HG03039 (cell line): Measurements from ENCODE around the gene ADAMTSL3.

Source experiments
- ATAC-seq: cut with Tn5 transposase; IDR thresholded peaks from one replicate; pipeline ENCODE4 v1.9.1; 2021; ENCODE audit warnings: mild to moderate bottlenecking, moderate library complexity; ENCODE audit not compliant: unreplicated experiment

Gene ADAMTSL3

DNA sequence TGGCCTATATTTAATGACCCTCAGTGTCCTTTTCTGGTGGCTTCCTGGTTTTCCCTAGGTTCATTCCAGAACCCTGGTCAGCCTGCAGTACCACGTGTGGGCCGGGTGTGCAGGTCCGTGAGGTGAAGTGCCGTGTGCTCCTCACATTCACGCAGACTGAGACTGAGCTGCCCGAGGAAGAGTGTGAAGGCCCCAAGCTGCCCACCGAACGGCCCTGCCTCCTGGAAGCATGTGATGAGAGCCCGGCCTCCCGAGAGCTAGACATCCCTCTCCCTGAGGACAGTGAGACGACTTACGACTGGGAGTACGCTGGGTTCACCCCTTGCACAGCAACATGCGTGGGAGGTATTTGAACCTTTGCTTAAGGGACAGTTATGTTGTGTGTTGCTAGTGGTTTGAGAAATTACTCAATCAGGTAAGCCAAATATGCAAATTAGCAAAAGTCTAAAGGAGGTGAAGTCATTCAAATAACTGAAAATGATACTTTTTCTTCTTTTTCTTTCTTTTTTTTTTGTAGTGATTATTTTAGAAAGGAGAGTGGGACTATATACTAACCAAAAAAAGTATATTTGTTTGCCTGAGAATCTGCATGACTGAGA is 259.2 kb downstream of the ADAMTSL3 start:
- ATAC-seq = no peak

DNA sequence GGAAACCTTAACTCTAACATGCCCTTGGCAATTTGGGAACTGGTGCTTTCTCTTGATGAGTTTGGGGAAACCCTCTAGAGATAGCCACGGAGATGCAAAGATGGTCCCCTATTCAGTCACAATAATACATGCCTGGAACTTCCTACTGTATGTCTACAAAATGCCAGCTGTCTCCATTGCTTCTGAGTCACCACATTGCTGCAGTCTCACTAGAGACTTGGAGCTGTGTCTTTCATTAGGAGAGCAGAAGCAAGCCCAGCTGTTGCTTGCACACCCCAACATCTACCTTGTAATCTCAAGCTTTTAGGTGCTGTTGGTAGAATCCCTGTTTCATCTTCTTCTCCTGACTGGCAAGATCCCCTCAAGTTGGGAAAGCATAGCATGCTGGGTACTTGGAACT is 261.0 kb downstream of the ADAMTSL3 start:
- ATAC-seq = no peak

DNA sequence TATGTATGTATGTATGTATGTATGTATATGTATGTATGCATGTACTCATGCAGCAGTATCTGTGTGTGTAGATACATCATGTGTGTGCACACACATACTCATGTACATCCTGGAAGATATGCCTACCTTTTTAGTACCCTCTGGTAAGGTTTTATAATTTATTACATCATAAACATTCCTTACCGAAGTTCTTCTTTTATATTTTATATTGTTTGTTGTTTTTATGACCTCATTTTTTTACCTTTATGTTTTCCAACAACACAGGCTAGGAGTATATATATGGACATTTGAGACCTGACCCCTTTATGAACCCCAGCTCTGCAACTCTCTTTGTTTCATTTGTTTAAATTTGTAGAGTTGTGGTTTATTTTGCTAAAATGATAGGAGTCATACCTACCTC is 263.5 kb downstream of the ADAMTSL3 start:
- no peak for ATAC-seq

DNA sequence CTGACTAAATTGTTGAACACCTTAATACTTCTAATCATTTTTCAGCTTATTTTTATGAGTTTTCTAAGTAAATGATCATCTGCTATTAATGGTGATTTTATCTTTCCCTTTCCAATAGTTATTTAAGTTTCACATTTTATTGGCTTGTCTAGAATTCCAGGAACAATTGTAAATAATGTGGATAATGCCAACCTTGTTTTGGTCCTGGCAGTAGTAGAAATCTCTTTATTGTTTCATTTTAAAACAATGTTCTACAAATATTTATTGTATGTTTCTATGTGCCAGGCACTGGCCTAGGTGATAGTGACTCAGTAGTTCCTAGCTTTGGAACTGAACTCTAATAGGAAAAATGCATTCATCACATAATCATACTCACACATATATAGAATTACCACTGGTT is 264.1 kb downstream of the ADAMTSL3 start:
- ATAC-seq = no peak

GRCh38 chr15:83919319-83919830 is 265.5 kb downstream of the ADAMTSL3 start:
- peak; percentile 67 for ATAC-seq

- no peak for ATAC-seq
These were observed 266.1 kb downstream of the ADAMTSL3 start for GRCh38 chr15:83919978-83920510.

GRCh38 chr15:83922649-83923294 is 268.8 kb downstream of the ADAMTSL3 start:
- no peak for ATAC-seq

DNA sequence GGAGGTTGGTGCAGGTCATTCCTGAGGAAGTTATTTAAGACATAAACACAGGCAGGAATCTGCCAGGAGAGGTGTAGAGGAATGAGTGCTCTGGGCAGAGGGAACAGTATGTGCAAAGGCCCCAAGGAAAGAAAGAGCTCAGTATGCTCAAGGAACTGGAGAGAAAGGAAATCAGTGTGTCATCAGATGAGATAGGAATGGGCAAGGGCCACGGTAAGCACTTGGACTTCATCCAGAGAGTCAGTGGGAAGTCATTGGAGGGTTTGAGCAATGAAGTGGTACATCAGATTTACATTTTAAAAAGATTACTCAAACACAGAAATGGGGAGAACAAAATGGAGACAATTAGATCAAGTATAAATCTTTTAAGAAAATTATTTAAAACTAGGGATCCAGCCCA is 272.2 kb downstream of the ADAMTSL3 start:
- no peak for ATAC-seq

- ATAC-seq = peak; percentile 25
These were observed 273.9 kb downstream of the ADAMTSL3 start for GRCh38 chr15:83927704-83928391.

- ATAC-seq = peak; percentile 65
These were observed 274.4 kb downstream of the ADAMTSL3 start for GRCh38 chr15:83928392-83928734.

DNA sequence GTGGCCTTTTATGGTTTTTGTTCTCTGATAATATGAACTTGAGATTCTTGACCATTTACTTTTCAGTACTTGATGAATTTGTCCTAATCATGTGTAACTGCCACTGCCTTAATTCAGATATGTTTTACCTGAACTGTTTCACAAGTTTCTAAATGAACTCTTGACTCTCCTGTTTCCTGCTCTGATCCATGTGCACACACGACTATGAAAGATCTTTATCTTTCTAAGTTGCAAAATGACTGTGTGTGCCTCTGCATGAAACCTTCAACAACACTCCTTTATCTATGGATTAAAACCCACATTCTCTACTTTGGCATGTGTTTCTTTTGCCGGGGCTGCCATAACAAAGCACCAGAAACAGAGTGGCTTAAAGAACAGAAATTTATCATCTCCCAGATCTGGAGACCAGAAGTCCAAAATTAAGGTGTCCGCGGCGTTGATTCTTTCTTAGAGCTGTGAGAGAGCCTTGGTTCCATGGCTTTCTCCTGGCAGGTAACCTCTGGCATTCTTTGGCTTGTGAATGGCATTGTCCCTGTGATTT is 275.0 kb downstream of the ADAMTSL3 start:
- ATAC-seq = no peak

DNA sequence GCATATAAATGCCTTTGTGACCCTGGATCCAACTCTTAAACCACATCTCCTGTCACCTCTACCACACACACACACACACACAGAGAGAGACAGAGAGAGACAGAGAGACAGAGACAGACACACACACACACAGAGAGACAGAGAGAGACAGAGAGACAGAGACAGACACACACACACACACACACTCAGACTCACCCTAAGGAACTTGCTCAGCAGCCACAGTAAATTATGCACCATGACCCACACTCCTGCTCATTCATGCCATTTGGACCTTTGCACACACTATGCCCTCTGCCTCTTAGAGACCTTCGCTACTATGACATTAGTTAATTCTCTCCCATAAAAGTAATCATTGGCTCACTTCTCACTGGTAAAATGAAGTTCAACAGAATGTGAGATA is 275.7 kb downstream of the ADAMTSL3 start:
- no peak for ATAC-seq

GRCh38 chr15:83930392-83931212 is 276.7 kb downstream of the ADAMTSL3 start:
- no peak for ATAC-seq

DNA sequence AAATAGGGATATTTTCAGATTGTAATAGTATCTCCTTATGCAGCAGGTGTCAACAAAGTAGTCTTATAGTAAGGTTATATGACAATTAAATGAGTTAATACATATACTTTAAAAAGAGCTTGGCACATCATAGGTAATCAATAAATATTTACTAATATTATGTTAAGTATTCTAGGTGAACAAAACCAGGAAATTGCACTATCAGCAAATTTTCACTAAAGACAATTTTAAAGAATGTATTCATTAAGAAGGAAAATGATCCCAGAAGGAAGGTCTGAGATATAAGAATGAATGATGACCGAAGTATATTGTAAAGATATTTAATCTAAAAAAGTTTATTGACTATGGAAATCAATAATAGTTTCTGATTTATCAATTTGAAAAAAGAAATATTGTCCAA is 281.9 kb downstream of the ADAMTSL3 start:
- no peak for ATAC-seq

GRCh38 chr15:83940136-83940535 is 286.2 kb downstream of the ADAMTSL3 start:
- ATAC-seq = no peak

DNA sequence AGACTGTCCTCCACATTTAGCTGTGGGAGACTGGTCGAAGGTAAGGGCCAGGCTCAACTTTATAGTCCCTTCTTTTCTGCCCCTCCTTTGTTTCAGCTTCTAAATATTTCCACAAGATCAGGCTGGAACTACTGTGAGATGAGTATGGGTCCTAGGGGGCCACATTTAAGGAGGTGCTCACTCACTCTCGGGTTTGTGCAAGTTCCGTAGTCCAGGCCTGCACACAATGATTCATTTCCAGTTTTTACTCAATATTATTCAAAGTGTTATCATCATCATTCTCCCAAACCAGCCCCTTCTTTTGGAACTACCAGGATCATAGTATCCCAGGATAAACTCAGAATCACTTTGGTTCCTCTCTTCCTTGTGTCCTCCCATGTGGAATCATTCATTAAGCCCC is 289.1 kb downstream of the ADAMTSL3 start:
- ATAC-seq = no peak

DNA sequence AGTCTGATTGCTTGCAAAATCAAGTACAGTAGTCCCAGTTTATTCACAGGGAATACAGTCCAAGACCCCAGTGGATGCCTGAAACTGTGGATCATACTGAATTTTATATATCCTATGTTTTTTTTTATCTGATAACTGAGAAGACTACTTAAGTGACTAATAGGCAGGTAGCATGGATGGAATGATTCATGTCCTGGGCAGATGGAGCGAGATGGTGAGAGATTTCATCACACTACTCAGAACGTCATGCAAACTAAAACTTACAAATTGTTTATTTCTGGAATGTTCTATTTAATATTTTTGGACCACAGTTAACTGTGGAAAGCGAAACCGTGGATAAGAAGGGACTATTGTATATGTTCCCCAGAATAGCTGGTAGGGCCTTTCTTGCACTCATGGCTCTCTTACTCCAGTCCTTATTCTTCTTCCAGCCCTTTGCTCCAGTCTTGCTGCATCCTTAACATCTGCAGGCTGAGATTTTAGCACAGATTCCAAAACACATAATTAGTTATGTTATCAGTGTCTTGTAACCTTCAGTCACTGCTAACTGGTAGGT is 290.0 kb downstream of the ADAMTSL3 start:
- no peak for ATAC-seq

GRCh38 chr15:83947156-83947555 is 293.2 kb downstream of the ADAMTSL3 start:
- ATAC-seq = no peak

DNA sequence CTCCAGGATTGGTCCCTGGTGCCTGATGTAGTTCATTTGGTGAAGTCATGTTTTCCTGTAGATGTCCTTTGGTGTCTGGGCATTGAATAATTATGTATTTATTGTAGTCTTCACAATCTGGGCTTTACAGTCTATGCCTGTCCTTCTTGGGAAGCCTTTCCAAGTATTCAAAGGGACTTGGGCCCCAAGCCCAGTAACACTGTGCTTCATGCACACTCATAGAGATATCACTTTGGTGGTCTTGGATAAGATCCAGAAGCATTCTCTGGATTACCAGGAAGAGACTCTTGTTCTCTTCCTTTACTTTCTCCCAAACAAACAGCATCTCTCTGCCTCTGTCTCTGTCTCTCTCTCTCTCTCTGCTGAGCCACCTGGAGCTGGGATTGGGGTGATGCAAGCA is 300.6 kb downstream of the ADAMTSL3 start:
- ATAC-seq = no peak

DNA sequence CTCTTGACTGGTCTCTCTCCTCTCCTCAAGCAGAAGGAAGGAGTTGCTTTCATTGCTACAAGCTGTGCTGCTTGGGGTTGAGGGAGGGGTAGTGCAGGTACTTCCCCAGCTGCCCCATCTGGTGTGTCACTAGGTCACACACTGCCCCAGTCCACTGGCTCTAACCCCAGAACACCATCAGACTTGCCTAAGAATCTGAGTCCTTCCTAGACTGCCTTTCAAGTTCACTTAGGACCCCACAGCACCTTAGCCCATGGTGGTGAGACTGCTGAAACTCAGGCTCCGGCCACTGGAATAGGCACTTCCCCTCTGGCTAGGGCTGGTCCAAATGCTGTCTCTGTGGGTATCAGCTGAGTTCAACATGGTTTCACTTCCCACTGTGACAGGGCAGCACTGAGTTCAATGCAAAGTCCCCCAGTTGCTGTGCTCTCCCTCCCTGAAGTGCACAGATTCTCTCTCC is 301.9 kb downstream of the ADAMTSL3 start:
- ATAC-seq = peak; percentile 97
